SK-N-SH (cell line): ENCODE data around the gene HOXC10. TPM values are rescaled to one million over a fixed set of nuclear protein-coding genes. Genes with fewer than 3 reads are reported as not detected.

ENCODE experiments used
- CTCF ChIA-PET: fragments of 300-600, 350-600 bp; formaldehyde crosslinking; extraction: SDS; loops from one replicate; lab custom pipeline; 2021; lab: Yijun Ruan, JAX
- POLR2A ChIA-PET: fragments of 350-600 bp; sonication (Branson Sonifier 250); formaldehyde crosslinking; extraction: SDS; loops from one replicate; lab custom pipeline; 2020; ENCODE audit warnings: antibody characterized with exemption, inconsistent platforms; lab: Yijun Ruan, JAX
- DNase-seq: peaks from one replicate; pipeline ENCODE4 v3.0.0; 2012
- H2AFZ ChIP-seq: fragments of 200-600 bp; sonication (generic); 2 replicates; pipeline ENCODE4 v1.8.1; 2016; ENCODE audit warnings: antibody characterized with exemption, mild to moderate bottlenecking, low read depth
- H3F3A ChIP-seq: fragments of 200-600 bp; sonication (generic); replicated peaks from 2 replicates; pipeline ENCODE3; 2016; ENCODE audit warnings: antibody characterized with exemption, mild to moderate bottlenecking; ENCODE audit not compliant: insufficient read depth
- H3K27ac ChIP-seq, 2 experiments: fragments of 200-500 bp in 1 of 2; fragments of 200-600 bp in 1 of 2; sonication (Bioruptor generic) in 1 of 2; sonication (generic), shearing (Covaris generic) in 1 of 2; 2 replicates each; pipeline versions ENCODE4 v1.5.1 to v1.6.1; 2014 to 2016; ENCODE audit warnings: low read depth in 2 of 2, inconsistent platforms in 1 of 2, low read length in 1 of 2, mild to moderate bottlenecking in 1 of 2, mixed read lengths in 1 of 2
- H3K27me3 ChIP-seq: fragments of 200-600 bp; sonication (generic), shearing (Covaris generic); 2 replicates; pipeline ENCODE4 v1.6.1; 2016; ENCODE audit warnings: mixed run types; ENCODE audit not compliant: insufficient read depth
- H3K36me3 ChIP-seq, 2 experiments: fragments of 200-500 bp in 1 of 2; fragments of 200-600 bp in 1 of 2; sonication (Bioruptor generic) in 1 of 2; sonication (generic) in 1 of 2; replicated peaks in 1 of 2; 2 replicates each; pipeline versions ENCODE3 to v1.5.1; 2014 to 2016; ENCODE audit warnings: low read length in 1 of 2, mild to moderate bottlenecking in 1 of 2; ENCODE audit not compliant: insufficient read depth in 2 of 2, control insufficient read depth in 1 of 2
- H3K4me1 ChIP-seq, 2 experiments: fragments of 200-500 bp in 1 of 2; fragments of 200-600 bp in 1 of 2; sonication (Bioruptor generic) in 1 of 2; sonication (generic), shearing (Covaris generic) in 1 of 2; 2 replicates each; pipeline versions ENCODE4 v1.5.1 to v1.6.1; 2014 to 2016; ENCODE audit warnings: low read depth in 1 of 2, low read length in 1 of 2, mixed run types in 1 of 2; ENCODE audit not compliant: insufficient read depth in 2 of 2, control insufficient read depth in 1 of 2
- H3K4me2 ChIP-seq: fragments of 200-600 bp; sonication (generic), shearing (Covaris generic); 2 replicates; pipeline ENCODE4 v1.6.1; 2017; ENCODE audit warnings: mixed run types
- H3K4me3 ChIP-seq, 2 experiments: fragments of 200-500 bp in 1 of 2; fragments of 200-600 bp in 1 of 2; sonication (Bioruptor generic) in 1 of 2; sonication (generic), shearing (Covaris generic) in 1 of 2; 2 replicates each; pipeline versions ENCODE4 v1.5.1 to v1.8.1; 2014 to 2016; ENCODE audit warnings: low read depth in 2 of 2, inconsistent platforms in 1 of 2, low read length in 1 of 2, mild to moderate bottlenecking in 1 of 2, mixed read lengths in 1 of 2, moderate library complexity in 1 of 2
- H3K79me2 ChIP-seq: fragments of 200-600 bp; sonication (generic); 2 replicates; pipeline ENCODE4 v1.8.1; 2017; ENCODE audit warnings: mild to moderate bottlenecking; ENCODE audit not compliant: insufficient read depth
- H3K9ac ChIP-seq: fragments of 200-600 bp; sonication (generic); 2 replicates; pipeline ENCODE4 v1.6.1; 2017; ENCODE audit warnings: mixed run types
- H3K9me2 ChIP-seq: fragments of 200-600 bp; sonication (generic); 2 replicates; pipeline ENCODE4 v1.6.1; 2017; ENCODE audit warnings: mixed run types
- H3K9me3 ChIP-seq: fragments of 200-600 bp; sonication (generic); 2 replicates; pipeline ENCODE4 v1.6.1; 2017; ENCODE audit warnings: mixed run types, mild to moderate bottlenecking, moderate library complexity
- H4K20me1 ChIP-seq: fragments of 200-600 bp; sonication (generic); 2 replicates; pipeline ENCODE4 v1.6.1; 2017; ENCODE audit warnings: mild to moderate bottlenecking, mixed run types; ENCODE audit not compliant: insufficient read depth
- CTCF ChIP-seq: fragments of 200-600 bp; sonication (generic); IDR thresholded peaks from 2 replicates; pipeline ENCODE4 v1.6.1; 2017; ENCODE audit warnings: antibody characterized with exemption, mild to moderate bottlenecking, moderate library complexity
- ELF1 ChIP-seq: IDR thresholded peaks from 2 replicates; pipeline ENCODE4 v1.4.0; 2012
- EZH2phosphoT487 ChIP-seq: fragments of 200-600 bp; sonication (generic); IDR thresholded peaks from 2 replicates; pipeline ENCODE4 v1.6.1; 2017; ENCODE audit warnings: low read depth, mixed run types, mild to moderate bottlenecking, antibody characterized with exemption, moderate library complexity, borderline replicate concordance
- GATA2 ChIP-seq: sonication (generic); formaldehyde crosslinking; IDR thresholded peaks from 2 replicates; pipeline ENCODE4 v1.5.0; 2020; ENCODE audit warnings: mild to moderate bottlenecking, missing genetic modification reagents
- MAX ChIP-seq: IDR thresholded peaks from 2 replicates; pipeline ENCODE4 v1.4.0; 2012; ENCODE audit warnings: low read depth
- MEF2A ChIP-seq: IDR thresholded peaks from 2 replicates; pipeline ENCODE4 v1.4.0; 2012; ENCODE audit warnings: low read depth, borderline replicate concordance
- NFIC ChIP-seq: IDR thresholded peaks from 2 replicates; pipeline ENCODE4 v1.4.0; 2012; ENCODE audit warnings: borderline replicate concordance
- RAD21 ChIP-seq: IDR thresholded peaks from 2 replicates; pipeline ENCODE4 v1.6.1; 2012; ENCODE audit warnings: mild to moderate bottlenecking, low read length
- RCOR1 ChIP-seq: fragments of 150-350 bp; IDR thresholded peaks from 2 replicates; pipeline ENCODE4 v1.6.1; 2017; ENCODE audit warnings: antibody characterized with exemption, low read length
- REST ChIP-seq: IDR thresholded peaks from 2 replicates; pipeline ENCODE4 v1.6.1; 2012; ENCODE audit warnings: mild to moderate bottlenecking, low read depth, low read length, moderate library complexity
- RFX5 ChIP-seq: IDR thresholded peaks from 2 replicates; pipeline ENCODE4 v1.6.1; 2012; ENCODE audit warnings: mild to moderate bottlenecking, improper control_type of control experiment, low read length
- SMC3 ChIP-seq: IDR thresholded peaks from 2 replicates; pipeline ENCODE4 v1.6.1; 2012; ENCODE audit warnings: low read depth, low read length, improper control_type of control experiment
- TCF12 ChIP-seq: IDR thresholded peaks from 2 replicates; pipeline ENCODE4 v1.4.0; 2012
- USF2 ChIP-seq: fragments of 150-350 bp; IDR thresholded peaks from 2 replicates; pipeline ENCODE4 v1.6.1; 2017; ENCODE audit warnings: antibody characterized with exemption, low read length, low read depth, borderline replicate concordance
- YY1 ChIP-seq: IDR thresholded peaks from 2 replicates; pipeline ENCODE4 v1.4.0; 2012; ENCODE audit warnings: low read depth, mild to moderate bottlenecking
- ZBTB33 ChIP-seq: IDR thresholded peaks from 2 replicates; pipeline ENCODE4 v1.4.0; 2012; ENCODE audit warnings: low read depth, borderline replicate concordance
- WGBS: methylation state at CpG from one replicate; pipeline ENCODE4 v1.1.6; 2017; ENCODE audit warnings: low lambda C conversion rate; 5-methylcytosine and 5-hydroxymethylcytosine counted together
- polyA plus RNA-seq, 3 experiments: library from polyadenylated mRNA; depleted of rRNA; stranded (reverse); fragments of >200 nt; gene quantifications; 2 replicates each; pipeline ENCODE4 v1.2.3, GENCODE V29; 2012

The HOXC10 gene
- polyA plus RNA-seq, 1 of the 3 experiments (the other 2 are of a cell fraction), result 0.03 TPM

- Histone ChIP-seq H3K9me2 (no peaks in the 10 kb centered on the region), H3K4me3 (no peak overlapping the region), H4K20me1 (no peaks in the 10 kb centered on the region), H3K9ac (no peak overlapping the region), H3K4me1 (peaks cover 0 to 18% of the 10 kb centered on the region in 2 experiments; a peak in 1 of 4 replicates), H3K36me3 (no peaks in the 10 kb centered on the region), H3K27me3 (peaks cover 8% of the 10 kb centered on the region; the same call in 1 of the 2 replicates), H2AFZ (no peak overlapping the region), H3F3A (no peaks in the 10 kb centered on the region), H3K9me3 (no peaks in the 10 kb centered on the region), H3K4me2 (no peak overlapping the region), H3K79me2 (no peaks in the 10 kb centered on the region), H3K27ac (no peak overlapping the region)
- DNase-seq, result no peak
- POLR2A ChIA-PET, result no interaction called here
- TF ChIP-seq RCOR1, result no peak
- no peak for TF ChIP-seq GATA2 (CRISPR knock-in tag)
- TF ChIP-seq CTCF, result no peak
- no peak for TF ChIP-seq SMC3
- TF ChIP-seq ELF1, result no peak
- no peak for TF ChIP-seq REST
- no peak for TF ChIP-seq MAX
- no peak for TF ChIP-seq ZBTB33
- TF ChIP-seq RAD21, result no peak
- TF ChIP-seq MEF2A, result no peak
- no peak for TF ChIP-seq EZH2phosphoT487
- no peak for TF ChIP-seq USF2
- TF ChIP-seq NFIC, result no peak
- TF ChIP-seq TCF12, result no peak
- no peak for TF ChIP-seq YY1
- TF ChIP-seq RFX5, result no peak
- WGBS, result 98% methylated on average over 19 of the region's 19 CpGs
- CTCF ChIA-PET, result interaction anchor here (0.9 to 24.5 kb wide), 7 partner anchors 10 to 212 kb away, joined by 3 to 568 read pairs (median 188); partner anchors contain the start of genes HOXC10, HOXC5, HOXC6 and SMUG1
These were observed 18.0 kb downstream of the HOXC10 start for GRCh38 chr12:54002915-54003389.
